Activated T-cell treated with anti-CD3 and anti-CD28 coated beads, Interleukin-2, amount 50 U/mL, for 48 hours (primary cell): ENCODE data around the gene SHROOM3.

Source experiments
- DNase-seq, 2 experiments: peaks; one replicate each; pipeline ENCODE4 v3.0.0-alpha.2; 2020

Gene SHROOM3

GRCh38 chr4:76498550-76498949 lies 63.5 kb downstream of the SHROOM3 start:
- no peak for DNase-seq

GRCh38 chr4:76499461-76499860 lies 64.4 kb downstream of the SHROOM3 start:
- DNase-seq, result no peak

GRCh38 chr4:76502886-76503285 lies 67.9 kb downstream of the SHROOM3 start:
- DNase-seq, result no peak

- DNase-seq, result no peak
Observed at GRCh38 chr4:76504613-76505465, 69.8 kb downstream of the SHROOM3 start.

- no peak for DNase-seq
Observed at GRCh38 chr4:76511947-76512346, 76.9 kb downstream of the SHROOM3 start.

- DNase-seq, result no peak
Observed at GRCh38 chr4:76513482-76513881, 78.5 kb downstream of the SHROOM3 start.

- no peak for DNase-seq
Observed at GRCh38 chr4:76514087-76514486, 79.1 kb downstream of the SHROOM3 start.

- DNase-seq, result no peak
Observed at GRCh38 chr4:76515975-76516843, 81.2 kb downstream of the SHROOM3 start.

- DNase-seq, result no peak
Observed at GRCh38 chr4:76518241-76518640, 83.2 kb downstream of the SHROOM3 start.

GRCh38 chr4:76523593-76523992 lies 88.6 kb downstream of the SHROOM3 start:
- no peak for DNase-seq

GRCh38 chr4:76525751-76526150 lies 90.7 kb downstream of the SHROOM3 start:
- DNase-seq, result no peak

GRCh38 chr4:76526585-76526990 lies 91.6 kb downstream of the SHROOM3 start:
- DNase-seq, result no peak

- DNase-seq, result no peak
Observed at GRCh38 chr4:76527666-76528065, 92.6 kb downstream of the SHROOM3 start.

- no peak for DNase-seq
Observed at GRCh38 chr4:76531597-76531996, 96.6 kb downstream of the SHROOM3 start.

GRCh38 chr4:76532805-76533204 lies 97.8 kb downstream of the SHROOM3 start:
- DNase-seq, result no peak

GRCh38 chr4:76533314-76533713 lies 98.3 kb downstream of the SHROOM3 start:
- no peak for DNase-seq

- DNase-seq, result no peak
Observed at GRCh38 chr4:76535603-76536372, 100.8 kb downstream of the SHROOM3 start.

- DNase-seq, result no peak
Observed at GRCh38 chr4:76536373-76536689, 101.3 kb downstream of the SHROOM3 start.

GRCh38 chr4:76538296-76538695 lies 103.3 kb downstream of the SHROOM3 start:
- DNase-seq, result no peak

GRCh38 chr4:76539979-76540378 lies 105.0 kb downstream of the SHROOM3 start:
- DNase-seq, result no peak

- no peak for DNase-seq
Observed at GRCh38 chr4:76540486-76540885, 105.5 kb downstream of the SHROOM3 start.

- DNase-seq, result no peak
Observed at GRCh38 chr4:76543378-76543777, 108.3 kb downstream of the SHROOM3 start.

- DNase-seq, result no peak
Observed at GRCh38 chr4:76544725-76545124, 109.7 kb downstream of the SHROOM3 start.
